H9 (cell line): ENCODE measurements around the gene SORD. TPM values are rescaled to one million over a fixed set of nuclear protein-coding genes. Genes with fewer than 3 reads are reported as not detected.

ENCODE experiments used
- DNase-seq: peaks from one replicate; pipeline ENCODE4 v3.0.0-alpha.2; 2017
- H2AFZ ChIP-seq: one replicate; pipeline ENCODE4 v1.6.1; 2013; ENCODE audit warnings: mild to moderate bottlenecking, low read length, control low read depth, moderate library complexity
- H2AK5ac ChIP-seq: 2 replicates; pipeline ENCODE4 v1.6.1; 2013; ENCODE audit warnings: low read length, control low read depth, mixed read lengths; ENCODE audit not compliant: insufficient read length
- H2BK120ac ChIP-seq: one replicate; pipeline ENCODE4 v1.6.1; 2013; ENCODE audit warnings: low read depth, mild to moderate bottlenecking, low read length, control low read depth, inconsistent platforms; ENCODE audit not compliant: poor library complexity, severe bottlenecking
- H2BK12ac ChIP-seq: 2 replicates; pipeline ENCODE4 v1.6.1; 2013; ENCODE audit warnings: low read length, control low read depth, mixed read lengths, low read depth; ENCODE audit not compliant: insufficient read length
- H2BK15ac ChIP-seq: 2 replicates; pipeline ENCODE4 v1.6.1; 2013; ENCODE audit warnings: low read depth, low read length, control low read depth
- H2BK20ac ChIP-seq: one replicate; pipeline ENCODE4 v1.6.1; 2013; ENCODE audit warnings: low read depth, mild to moderate bottlenecking, low read length, control low read depth, inconsistent platforms; ENCODE audit not compliant: poor library complexity, severe bottlenecking
- H2BK5ac ChIP-seq: 2 replicates; pipeline ENCODE4 v1.6.1; 2013; ENCODE audit warnings: low read length, control low read depth, mixed read lengths; ENCODE audit not compliant: insufficient read length
- H3K14ac ChIP-seq: 2 replicates; pipeline ENCODE4 v1.6.1; 2013; ENCODE audit warnings: low read length, control low read depth; ENCODE audit not compliant: insufficient read depth
- H3K18ac ChIP-seq: 2 replicates; pipeline ENCODE4 v1.6.1; 2013; ENCODE audit warnings: low read depth, mild to moderate bottlenecking, mixed read lengths, low read length, control low read depth; ENCODE audit not compliant: insufficient read length
- H3K23ac ChIP-seq: 2 replicates; pipeline ENCODE4 v1.6.1; 2013; ENCODE audit warnings: low read length, control low read depth, mixed read lengths, low read depth; ENCODE audit not compliant: insufficient read length
- H3K23me2 ChIP-seq: 2 replicates; pipeline ENCODE4 v1.6.1; 2013; ENCODE audit warnings: low read depth, mild to moderate bottlenecking, mixed read lengths, low read length, control low read depth; ENCODE audit not compliant: insufficient read length, poor library complexity, severe bottlenecking
- H3K27ac ChIP-seq: 2 replicates; pipeline ENCODE4 v1.5.1; 2013; ENCODE audit warnings: low read length, control low read depth, mixed read lengths, low read depth; ENCODE audit not compliant: insufficient read length
- H3K27me3 ChIP-seq: 2 replicates; pipeline ENCODE4 v1.6.1; 2013; ENCODE audit warnings: low read length, control low read depth, inconsistent platforms; ENCODE audit not compliant: insufficient read depth
- H3K4ac ChIP-seq: 2 replicates; pipeline ENCODE4 v1.6.1; 2013; ENCODE audit warnings: low read depth, mild to moderate bottlenecking, control low read depth, inconsistent platforms, low read length, moderate library complexity
- H3K4me1 ChIP-seq: 2 replicates; pipeline ENCODE4 v1.6.1; 2013; ENCODE audit warnings: low read length, control low read depth, inconsistent platforms; ENCODE audit not compliant: insufficient read depth
- H3K4me2 ChIP-seq: 2 replicates; pipeline ENCODE4 v1.6.1; 2013; ENCODE audit warnings: low read length, control low read depth, mixed read lengths; ENCODE audit not compliant: insufficient read length, insufficient read depth
- H3K56ac ChIP-seq: 2 replicates; pipeline ENCODE4 v1.6.1; 2013; ENCODE audit warnings: low read depth, mild to moderate bottlenecking, mixed read lengths, low read length, control low read depth; ENCODE audit not compliant: insufficient read length
- H3K79me1 ChIP-seq: 2 replicates; pipeline ENCODE4 v1.6.1; 2013; ENCODE audit warnings: low read depth, mild to moderate bottlenecking, moderate library complexity, low read length, control low read depth, inconsistent platforms; ENCODE audit not compliant: insufficient read depth, poor library complexity, severe bottlenecking
- H3K79me2 ChIP-seq: 2 replicates; pipeline ENCODE4 v1.6.1; 2013; ENCODE audit warnings: low read length, control low read depth, inconsistent platforms; ENCODE audit not compliant: insufficient read depth
- H3K9ac ChIP-seq: 2 replicates; pipeline ENCODE4 v1.6.1; 2013; ENCODE audit warnings: low read length, control low read depth, mixed read lengths; ENCODE audit not compliant: insufficient read length; ENCODE audit errors: extremely low read depth
- H3K9me3 ChIP-seq: one replicate; pipeline ENCODE4 v1.6.1; 2013; ENCODE audit warnings: low read depth, low read length, inconsistent platforms; ENCODE audit not compliant: control insufficient read depth
- H3T11ph ChIP-seq: one replicate; pipeline ENCODE4 v1.6.1; 2013; ENCODE audit warnings: mild to moderate bottlenecking, low read length, control low read depth, inconsistent platforms
- H4K20me1 ChIP-seq: one replicate; pipeline ENCODE4 v1.6.1; 2013; ENCODE audit not compliant: control insufficient read depth, insufficient read length, insufficient read depth
- H4K5ac ChIP-seq: 2 replicates; pipeline ENCODE4 v1.6.1; 2013; ENCODE audit warnings: low read depth, mild to moderate bottlenecking, mixed read lengths, low read length, control low read depth; ENCODE audit not compliant: insufficient read length
- H4K8ac ChIP-seq: replicated peaks from 2 replicates; pipeline ENCODE4 v1.6.1; 2013; ENCODE audit warnings: low read length, control low read depth, mixed read lengths, low read depth; ENCODE audit not compliant: insufficient read length
- H4K91ac ChIP-seq: 2 replicates; pipeline ENCODE4 v1.6.1; 2013; ENCODE audit warnings: low read depth, mild to moderate bottlenecking, moderate library complexity, mixed read lengths, low read length, control low read depth; ENCODE audit not compliant: insufficient read length
- H3K27ac Mint-ChIP-seq, 3 experiments: 2 replicates in 2 of 3; 3 replicates in 1 of 3; pipeline ENCODE4 v1.8.0; 2020 to 2021; ENCODE audit warnings: mixed read lengths in 3 of 3, mild to moderate bottlenecking in 1 of 3, moderate library complexity in 1 of 3
- H3K27me3 Mint-ChIP-seq: 2 replicates; pipeline ENCODE4 v1.8.0; 2021; ENCODE audit warnings: low read depth, mild to moderate bottlenecking, moderate library complexity, mixed read lengths
- H3K36me3 Mint-ChIP-seq, 3 experiments: 2 replicates in 2 of 3; 3 replicates in 1 of 3; pipeline ENCODE4 v1.8.0; 2020 to 2021; ENCODE audit warnings: low read depth in 3 of 3, mixed read lengths in 3 of 3; ENCODE audit not compliant: insufficient read depth in 1 of 3
- H3K4me1 Mint-ChIP-seq, 2 experiments: 2 replicates each; pipeline ENCODE4 v1.8.0; 2020; ENCODE audit warnings: mixed read lengths in 2 of 2
- H3K4me3 Mint-ChIP-seq, 2 experiments: 2 replicates in 1 of 2; 3 replicates in 1 of 2; pipeline ENCODE4 v1.8.0; 2020 to 2021; ENCODE audit warnings: mild to moderate bottlenecking in 2 of 2, mixed read lengths in 2 of 2, moderate library complexity in 1 of 2
- H3K9me3 Mint-ChIP-seq, 2 experiments: 2 replicates in 1 of 2; 3 replicates in 1 of 2; pipeline ENCODE4 v1.8.0; 2020; ENCODE audit warnings: mild to moderate bottlenecking in 2 of 2, mixed read lengths in 2 of 2, moderate library complexity in 1 of 2
- CTCF ChIP-seq: fragments of 200-600 bp; sonication (generic); conservative IDR thresholded peaks from 3 replicates; pipeline ENCODE4 v1.8.0; 2021; ENCODE audit warnings: antibody characterized with exemption, mild to moderate bottlenecking
- WGBS: extraction: QIAGEN DNeasy Blood & Tissue Kit; methylation state at CpG from one replicate; pipeline ENCODE4 v1.1.7; 2013; ENCODE audit warnings: missing lambda C conversion rate, low lambda C conversion rate, mixed read lengths; ENCODE audit not compliant: insufficient read length; ENCODE audit errors: extremely low coverage; 5-methylcytosine and 5-hydroxymethylcytosine counted together
- total RNA-seq: library from RNA; stranded (reverse); gene quantifications from 2 replicates; pipeline ENCODE4 v1.2.1, GENCODE V29; 2021

The SORD gene
- total RNA-seq, 1 experiment from 2014 or later = 35.2 TPM

GRCh38 chr15:45099549-45100165 lies 76.7 kb downstream of the SORD start:
- no peaks in the 10 kb centered on the region for H3K79me2 ChIP-seq
- H2BK12ac ChIP-seq = no peak overlapping the region
- H3K4me2 ChIP-seq = no peak overlapping the region
- no peaks in the 10 kb centered on the region for H3K9me3 ChIP-seq
- Mint-ChIP-seq H3K27me3 (peaks cover 29% of the 10 kb centered on the region), H3K4me1 (peaks cover 20 to 28% of the 10 kb centered on the region in 2 experiments), H3K9me3 (no peaks in the 10 kb centered on the region; a peak in 1 of 5 replicates), H3K27ac (no peak overlapping the region), H3K4me3 (no peak overlapping the region), H3K36me3 (no peaks in the 10 kb centered on the region; a peak in 1 of 7 replicates)
- H3K23ac ChIP-seq = no peak overlapping the region
- no peak overlapping the region for H3T11ph ChIP-seq
- H3K4me1 ChIP-seq = peaks cover 6% of the 10 kb centered on the region; the same call in 1 of the 2 replicates
- no peaks in the 10 kb centered on the region for H3K79me1 ChIP-seq
- no CpG with 5 or more reads among the region's 23 CpGs for WGBS
- TF ChIP-seq CTCF = no peak
- no peak overlapping the region for H2AK5ac ChIP-seq
- no peaks in the 10 kb centered on the region for H4K20me1 ChIP-seq
- H4K8ac ChIP-seq = no peak overlapping the region
- no peak overlapping the region for H2BK15ac ChIP-seq
- H3K56ac ChIP-seq = no peak overlapping the region
- no peak overlapping the region for H2BK5ac ChIP-seq
- no peak overlapping the region for H2BK120ac ChIP-seq
- no peak overlapping the region for H3K4ac ChIP-seq
- no peak overlapping the region for H2AFZ ChIP-seq
- no peak overlapping the region for H3K27ac ChIP-seq
- no peak overlapping the region for H3K9ac ChIP-seq
- H4K91ac ChIP-seq = no peak overlapping the region
- peak overlapping the region; percentile 43; the same call in 1 of the 2 replicates for H3K14ac ChIP-seq
- no peaks in the 10 kb centered on the region for H3K23me2 ChIP-seq
- no peaks in the 10 kb centered on the region for H3K27me3 ChIP-seq
- H4K5ac ChIP-seq = no peak overlapping the region
- no peak for DNase-seq
- H3K18ac ChIP-seq = no peak overlapping the region
- no peak overlapping the region for H2BK20ac ChIP-seq
